HuH-7 (cell line): ENCODE measurements around the gene VPS18.

ENCODE experiments used
- DNase-seq: peaks from one replicate; pipeline ENCODE4 v3.0.0; 2011; ENCODE audit warnings: low spot score

VPS18 gene

GRCh38 chr15:40900256-40901052 lies 6.2 kb downstream of the VPS18 start:
- no peak for DNase-seq

DNA sequence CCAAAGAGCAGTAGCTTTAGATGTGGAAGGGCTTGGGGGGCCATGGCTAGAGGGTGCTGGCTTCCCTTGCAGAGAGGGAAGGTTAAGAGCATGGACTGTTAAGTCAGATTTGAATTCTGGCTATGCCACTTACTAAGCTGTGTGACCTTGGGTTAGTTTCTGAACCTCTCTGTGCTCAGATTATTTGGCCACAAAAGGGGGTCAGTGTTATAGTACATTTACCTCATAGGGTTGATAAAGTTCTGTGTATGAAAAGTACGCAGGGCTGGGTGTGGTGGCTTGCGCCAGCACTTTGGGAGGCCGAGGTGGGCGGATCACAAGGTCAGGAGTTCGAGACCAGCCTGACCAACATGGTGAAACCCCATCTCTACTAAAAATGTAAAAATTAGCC lies 6.8 kb downstream of the VPS18 start:
- no peak for DNase-seq

- DNase-seq = no peak
These were observed 8.6 kb downstream of the VPS18 start for GRCh38 chr15:40902605-40903561.

DNA sequence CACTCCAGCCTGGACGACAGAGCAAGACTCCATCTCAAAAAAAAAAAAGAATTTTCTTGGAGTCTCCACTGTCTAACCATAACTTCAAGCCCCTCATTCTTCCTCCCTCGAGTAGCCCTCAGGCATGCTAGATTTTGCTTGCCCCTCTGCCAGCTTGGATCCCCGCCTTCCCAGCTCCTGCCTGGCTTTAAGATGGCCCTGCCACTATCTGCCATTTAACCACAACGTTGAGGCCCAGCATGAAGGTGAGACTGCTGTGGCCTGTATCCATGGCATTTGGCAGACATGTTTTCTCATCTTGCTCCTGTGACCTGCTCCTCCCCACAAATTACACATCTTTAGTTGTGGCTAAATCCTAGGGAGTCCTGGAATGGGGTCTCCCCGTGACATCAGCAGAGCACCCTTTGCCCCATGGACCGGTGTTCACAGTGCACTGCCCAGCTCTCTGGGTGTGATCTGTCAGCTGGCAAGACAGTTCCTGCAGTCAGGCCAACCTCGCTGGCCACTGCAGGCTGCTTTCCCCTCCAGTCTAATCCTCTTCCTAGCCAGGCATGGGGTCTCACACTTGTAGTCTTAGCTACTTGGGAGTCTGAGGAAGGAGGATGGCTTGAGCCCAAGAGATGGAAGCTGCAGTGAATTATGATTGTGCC lies 10.4 kb downstream of the VPS18 start:
- no peak for DNase-seq

DNA sequence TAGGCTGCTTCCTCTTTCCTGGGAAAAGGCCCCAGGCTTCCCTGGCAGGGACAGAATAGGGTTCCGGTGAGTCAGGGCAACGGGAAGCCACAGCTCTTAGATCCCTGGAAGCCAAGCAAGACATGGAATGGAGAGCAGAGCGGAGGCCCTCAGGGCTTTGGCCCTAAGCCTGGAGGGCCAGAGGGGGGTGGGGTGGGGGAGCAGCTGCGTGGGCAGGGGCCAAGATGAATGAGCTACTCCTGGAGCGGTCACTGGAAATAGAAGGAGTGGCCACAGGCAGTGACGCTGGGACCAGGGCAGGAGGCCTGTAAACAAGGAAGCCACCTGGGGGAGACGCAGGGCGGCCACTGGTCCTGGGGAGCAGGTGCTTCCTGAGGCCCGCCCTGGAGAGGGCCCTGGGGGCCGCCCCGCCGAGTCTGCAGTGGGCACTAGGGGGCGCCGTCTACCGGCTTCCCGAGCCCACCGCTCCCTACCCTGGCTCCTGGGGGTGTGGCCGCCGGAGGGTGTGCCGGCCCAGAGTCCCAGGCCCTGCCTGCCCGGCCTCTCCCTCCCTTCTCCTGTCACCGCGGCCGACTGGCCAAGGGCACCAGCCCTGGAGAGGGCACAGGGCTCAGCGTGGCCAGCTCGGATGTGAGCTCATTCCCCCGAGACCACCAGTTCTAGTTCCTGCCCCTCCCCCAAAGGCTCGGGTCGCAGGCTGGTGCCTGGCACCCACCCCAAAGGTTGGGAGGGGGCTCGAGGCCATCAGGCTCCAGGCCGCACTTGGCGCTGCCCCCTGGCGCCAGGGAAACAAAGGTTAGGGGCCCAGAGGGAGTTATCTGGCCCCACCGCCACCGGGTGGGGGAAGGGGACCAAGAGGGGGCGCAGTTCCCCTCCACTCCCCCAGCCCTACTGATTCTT lies 12.1 kb downstream of the VPS18 start:
- DNase-seq = peak; percentile 82

- DNase-seq = no peak
These were observed 12.9 kb downstream of the VPS18 start for GRCh38 chr15:40906991-40907802.

DNA sequence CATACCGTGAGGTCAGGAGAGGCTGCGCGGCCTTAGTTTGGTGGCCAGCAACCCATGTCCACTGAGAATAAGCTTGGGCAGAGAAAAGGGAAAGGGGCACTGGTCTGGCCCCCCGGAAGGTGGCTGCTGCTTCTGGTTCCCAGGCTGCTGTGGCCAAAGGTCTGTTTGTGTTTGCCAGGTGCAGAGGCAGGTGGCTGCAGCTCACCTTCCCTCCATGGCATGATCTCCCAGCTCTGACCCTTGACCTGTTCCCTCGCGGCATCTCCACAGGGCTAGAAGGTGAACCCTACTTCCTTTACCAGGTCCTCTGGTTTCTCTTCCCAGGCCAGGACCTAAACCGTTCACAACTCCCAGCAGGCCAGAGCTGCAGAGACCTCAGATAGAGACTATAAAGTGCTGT lies 13.8 kb downstream of the VPS18 start:
- no peak for DNase-seq

GRCh38 chr15:40909662-40910630 lies 15.7 kb downstream of the VPS18 start:
- no peak for DNase-seq

- no peak for DNase-seq
These were observed 16.9 kb downstream of the VPS18 start for GRCh38 chr15:40911141-40911540.

DNA sequence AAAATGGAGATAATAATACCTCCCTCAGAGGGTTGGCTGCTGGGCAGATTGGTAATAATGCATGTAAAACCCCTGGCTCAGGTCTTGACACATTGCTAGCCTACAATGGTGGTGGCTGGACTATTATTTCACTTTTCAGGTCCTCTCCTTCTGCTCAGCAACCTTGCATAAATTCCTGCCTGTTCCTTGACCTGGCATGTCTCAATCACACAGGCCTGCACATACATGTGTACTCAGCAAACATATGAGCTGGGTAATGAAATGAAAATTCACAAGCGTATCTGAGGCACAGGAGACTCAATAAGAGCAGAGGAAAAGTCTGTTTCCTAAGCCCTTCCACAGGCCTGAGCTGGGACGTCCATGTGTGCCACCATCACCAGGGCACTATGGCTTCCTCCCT lies 17.4 kb downstream of the VPS18 start:
- DNase-seq = no peak

GRCh38 chr15:40912478-40912877 lies 18.2 kb downstream of the VPS18 start:
- no peak for DNase-seq

- no peak for DNase-seq
These were observed 19.8 kb downstream of the VPS18 start for GRCh38 chr15:40914013-40914412.

DNA sequence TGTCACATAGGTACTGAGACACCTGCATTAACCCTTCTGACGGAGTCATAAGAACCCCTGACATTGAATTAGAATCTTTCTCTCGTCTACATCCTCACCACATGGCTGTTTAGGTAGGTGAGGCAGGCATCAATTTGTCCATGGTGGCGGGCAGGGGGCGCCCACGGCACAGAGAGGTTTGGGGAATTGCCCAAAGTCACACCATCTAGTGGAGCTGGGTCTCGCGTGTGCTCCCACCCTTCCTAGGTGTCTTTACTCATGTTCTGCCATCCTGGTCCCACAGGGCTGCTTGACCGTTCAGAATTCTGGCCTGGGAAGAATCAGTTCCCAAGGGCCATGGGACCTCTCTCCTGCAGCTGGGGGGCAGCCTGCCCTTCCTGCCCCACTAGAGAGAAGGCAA lies 20.2 kb downstream of the VPS18 start:
- DNase-seq = no peak

DNA sequence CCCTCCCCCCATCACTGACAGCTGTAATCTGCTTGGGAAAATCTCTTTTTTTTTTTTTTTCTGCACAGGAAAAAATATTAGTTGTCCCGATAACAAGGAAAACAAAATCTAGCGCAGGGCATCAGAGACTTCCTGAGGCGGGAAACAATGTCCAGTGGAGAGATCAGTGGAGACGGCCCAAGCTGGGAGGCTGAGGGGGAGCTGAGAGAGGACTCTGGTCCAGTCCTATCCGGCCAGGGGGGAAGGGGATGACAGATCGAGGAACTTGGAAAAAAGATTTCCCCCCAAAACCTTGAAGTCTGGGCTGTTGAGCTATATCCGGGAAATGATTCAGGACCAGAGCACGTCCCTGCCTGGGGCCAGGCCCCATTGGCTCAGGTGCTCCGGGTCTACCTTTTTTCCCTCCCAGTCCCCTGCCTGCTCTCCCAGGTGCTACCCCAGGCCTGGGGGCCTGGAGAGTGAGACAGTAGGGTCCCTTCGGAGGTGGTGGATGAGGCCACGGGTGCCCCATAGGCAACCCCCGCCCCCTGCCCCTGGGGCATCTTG lies 20.9 kb downstream of the VPS18 start:
- no peak for DNase-seq

- no peak for DNase-seq
These were observed 21.4 kb downstream of the VPS18 start for GRCh38 chr15:40915679-40916078.

GRCh38 chr15:40917585-40917984 lies 23.3 kb downstream of the VPS18 start:
- no peak for DNase-seq

DNA sequence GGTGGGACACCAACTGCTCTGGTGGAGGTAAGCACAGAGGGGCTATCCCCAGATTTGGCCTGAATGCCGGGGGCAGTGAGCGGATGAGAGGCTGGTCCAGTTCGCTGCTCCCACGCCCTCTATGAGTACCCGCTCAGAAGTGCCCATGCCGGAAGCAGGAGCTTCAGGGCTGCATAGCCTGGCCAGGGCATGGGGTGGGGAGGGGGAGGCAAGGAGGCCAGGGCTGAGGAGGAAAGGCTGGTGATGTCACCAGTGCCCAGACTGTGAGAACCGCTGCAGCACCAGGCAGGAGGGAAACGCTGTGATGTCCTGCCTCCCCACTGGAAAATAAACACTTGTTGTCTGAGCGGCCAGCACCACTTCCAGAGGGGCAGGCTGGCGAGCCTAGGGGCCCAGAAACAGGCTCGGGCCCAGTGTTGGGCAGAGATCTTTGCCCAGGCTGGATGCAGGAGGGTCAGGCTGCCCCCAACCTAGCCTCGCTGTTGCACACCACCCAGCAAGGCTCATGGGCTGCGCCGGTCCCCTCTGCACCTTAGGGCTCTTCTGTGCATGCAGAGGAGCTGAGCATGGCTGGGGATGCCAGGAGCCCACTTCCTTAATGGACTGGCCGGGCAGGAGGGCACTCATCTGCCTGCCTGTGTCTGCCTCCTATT lies 24.0 kb downstream of the VPS18 start:
- no peak for DNase-seq

GRCh38 chr15:40918799-40919392 lies 24.6 kb downstream of the VPS18 start:
- no peak for DNase-seq
